ENCODE data around the gene F12.

Gene F12

GRCh38 chr5:177448244-177448950 lies 39.0 kb upstream of the F12 start:
- no peak for TF ChIP-seq CTCF (IDR thresholded peaks at IDR 0.05)

- no peak for TF ChIP-seq CTCF (IDR thresholded peaks at IDR 0.05)
These were observed 38.4 kb upstream of the F12 start for GRCh38 chr5:177447611-177448243.

GRCh38 chr5:177447066-177447610 lies 37.8 kb upstream of the F12 start:
- TF ChIP-seq CTCF (IDR thresholded peaks at IDR 0.05) = no peak

- no peak for TF ChIP-seq CTCF (IDR thresholded peaks at IDR 0.05)
These were observed 37.1 kb upstream of the F12 start, which contains the start of gene PRR7 for GRCh38 chr5:177446200-177447065. Gene PRR7 (plus strand): TSS chr5:177446814. CDS start chr5:177455068, 8,254 bp downstream.

GRCh38 chr5:177445917-177446199 lies 36.5 kb upstream of the F12 start:
- no peak for TF ChIP-seq CTCF (IDR thresholded peaks at IDR 0.05)

GRCh38 chr5:177445052-177445916 lies 35.9 kb upstream of the F12 start:
- TF ChIP-seq CTCF (IDR thresholded peaks at IDR 0.05) = no peak

Data from LNCAP (cell line).